Measurements from ENCODE around the gene TNNI2. TPM values are rescaled to one million over a fixed set of nuclear protein-coding genes. Genes with fewer than 3 reads are reported as not detected.
A peak's percentile ranks its signal among the peaks of the same experiment; 100 is the strongest.

TNNI2 gene
- total RNA-seq, 4 donors from 2014 or later, result not detected

- H3K36me3 ChIP-seq, result peaks cover 0 to 43% (median 0%) of the 10 kb centered on the region in 3 donors
- no peaks in the 10 kb centered on the region for H3K27me3 ChIP-seq
- H3K27ac ChIP-seq, result peak overlapping the region in 2 of 4 donors; percentile 13 to 24
- DNase-seq (ENCODE audit: low spot score in 2 of 2), result no peak
- 89 to 91% methylated on average over 9 to 11 of the region's 11 CpGs for WGBS, 2 donors
- H3K9me3 ChIP-seq, result no peaks in the 10 kb centered on the region
- TF ChIP-seq EP300 (IDR thresholded peaks at IDR 0.05) (no peak), POLR2A (IDR thresholded peaks at IDR 0.05) (no peak), CTCF (IDR thresholded peaks at IDR 0.05) (no peak)
- no peak overlapping the region for H3K4me3 ChIP-seq
- H3K4me1 ChIP-seq, result peaks cover 0 to 13% (median 0%) of the 10 kb centered on the region in 4 donors
These were observed 48.9 kb downstream of the TNNI2 start for GRCh38 chr11:1887451-1888346.

GRCh38 chr11:1888347-1888753, 49.6 kb downstream of the TNNI2 start:
- H3K4me3 ChIP-seq, result no peak overlapping the region
- DNase-seq (ENCODE audit: low spot score in 2 of 2), result no peak
- no peaks in the 10 kb centered on the region for H3K27me3 ChIP-seq
- no peaks in the 10 kb centered on the region for H3K9me3 ChIP-seq
- peak overlapping the region in 2 of 4 donors; percentile 13 to 24 for H3K27ac ChIP-seq
- TF ChIP-seq POLR2A (IDR thresholded peaks at IDR 0.05) (no peak), EP300 (IDR thresholded peaks at IDR 0.05) (no peak), CTCF (IDR thresholded peaks at IDR 0.05) (no peak)
- peaks cover 0 to 10% (median 0%) of the 10 kb centered on the region in 4 donors for H3K4me1 ChIP-seq
- peaks cover 0 to 38% (median 0%) of the 10 kb centered on the region in 3 donors for H3K36me3 ChIP-seq
- WGBS, 2 donors, result 61 to 86% methylated on average over 3 to 9 of the region's 9 CpGs

- peaks cover 0 to 10% (median 0%) of the 10 kb centered on the region in 4 donors for H3K4me1 ChIP-seq
- TF ChIP-seq CTCF (IDR thresholded peaks at IDR 0.05) (no peak), EP300 (IDR thresholded peaks at IDR 0.05) (no peak), POLR2A (IDR thresholded peaks at IDR 0.05) (no peak)
- H3K9me3 ChIP-seq, result no peaks in the 10 kb centered on the region
- no peak for DNase-seq (ENCODE audit: low spot score in 2 of 2)
- H3K27ac ChIP-seq, result no peak overlapping the region
- H3K4me3 ChIP-seq, result no peak overlapping the region
- H3K27me3 ChIP-seq, result no peaks in the 10 kb centered on the region
- WGBS, 2 donors, result 86 to 90% methylated on average over 6 of the region's 6 CpGs
- H3K36me3 ChIP-seq, result peaks cover 0 to 34% (median 0%) of the 10 kb centered on the region in 3 donors
These were observed 50.0 kb downstream of the TNNI2 start for GRCh38 chr11:1888811-1889210.

GRCh38 chr11:1889224-1889930, 50.6 kb downstream of the TNNI2 start:
- Histone ChIP-seq H3K4me1 (peaks cover 0 to 10% (median 0%) of the 10 kb centered on the region in 4 donors), H3K36me3 (peaks cover 0 to 28% (median 0%) of the 10 kb centered on the region in 3 donors), H3K4me3 (no peak overlapping the region), H3K9me3 (no peaks in the 10 kb centered on the region), H3K27ac (no peak overlapping the region), H3K27me3 (no peaks in the 10 kb centered on the region)
- peak in 1 of 2 donors; percentile 12 for DNase-seq (ENCODE audit: low spot score in 2 of 2)
- no peak for TF ChIP-seq CTCF (IDR thresholded peaks at IDR 0.05)
- no peak for TF ChIP-seq POLR2A (IDR thresholded peaks at IDR 0.05)
- TF ChIP-seq EP300 (IDR thresholded peaks at IDR 0.05), result no peak
- 80 to 84% methylated on average over 14 to 22 of the region's 34 CpGs for WGBS, 2 donors
